HFFc6 (cell line): ENCODE measurements around the gene RAPGEF4. TPM values are rescaled to one million over a fixed set of nuclear protein-coding genes. Genes with fewer than 3 reads are reported as not detected.

ENCODE experiments used
- DNase-seq: peaks from one replicate; pipeline ENCODE4 v3.0.0-alpha.2; 2018
- H3K27ac Mint-ChIP-seq: 2 replicates; pipeline ENCODE4 v1.8.0; 2020; ENCODE audit warnings: mild to moderate bottlenecking, mixed read lengths
- H3K27me3 Mint-ChIP-seq: 2 replicates; pipeline ENCODE4 v1.8.0; 2021; ENCODE audit warnings: mild to moderate bottlenecking, moderate library complexity, mixed read lengths; ENCODE audit not compliant: insufficient read depth
- H3K36me3 Mint-ChIP-seq: 2 replicates; pipeline ENCODE4 v1.8.0; 2021; ENCODE audit warnings: low read depth, mixed read lengths
- H3K4me1 Mint-ChIP-seq: 2 replicates; pipeline ENCODE4 v1.8.0; 2020; ENCODE audit warnings: low read depth, mixed read lengths
- H3K4me3 Mint-ChIP-seq: 2 replicates; pipeline ENCODE4 v1.8.0; 2020; ENCODE audit warnings: mild to moderate bottlenecking, moderate library complexity, mixed read lengths
- H3K9me3 Mint-ChIP-seq: 2 replicates; pipeline ENCODE4 v1.8.0; 2020; ENCODE audit warnings: mild to moderate bottlenecking, mixed read lengths
- total RNA-seq, 6 experiments: library from RNA; stranded (reverse); fragmentation: NEBNext Ultra II Directional; extraction: Animal tissue kit (Norgen Biotek cat#: 25700); gene quantifications; 2 replicates in 1 of 6; 3 replicates in 5 of 6; pipeline ENCODE4 v1.2.3, GENCODE V29; 2021
- TF ChIP-seq, protein P1 (sequence below): fragments of 200-600 bp; sonication (generic); IDR thresholded peaks from 2 replicates; pipeline ENCODE4 v1.5.0; 2021; ENCODE audit warnings: antibody characterized with exemption, mild to moderate bottlenecking

Gene RAPGEF4
- total RNA-seq, 6 experiments from 2014 or later, result 0.14 to 0.37 (median 0.18) TPM

- H3K4me3 Mint-ChIP-seq, result no peak overlapping the region
- no peaks in the 10 kb centered on the region for H3K36me3 Mint-ChIP-seq
- peaks cover 11% of the 10 kb centered on the region for H3K27me3 Mint-ChIP-seq
- TF ChIP-seq, protein P1, sequence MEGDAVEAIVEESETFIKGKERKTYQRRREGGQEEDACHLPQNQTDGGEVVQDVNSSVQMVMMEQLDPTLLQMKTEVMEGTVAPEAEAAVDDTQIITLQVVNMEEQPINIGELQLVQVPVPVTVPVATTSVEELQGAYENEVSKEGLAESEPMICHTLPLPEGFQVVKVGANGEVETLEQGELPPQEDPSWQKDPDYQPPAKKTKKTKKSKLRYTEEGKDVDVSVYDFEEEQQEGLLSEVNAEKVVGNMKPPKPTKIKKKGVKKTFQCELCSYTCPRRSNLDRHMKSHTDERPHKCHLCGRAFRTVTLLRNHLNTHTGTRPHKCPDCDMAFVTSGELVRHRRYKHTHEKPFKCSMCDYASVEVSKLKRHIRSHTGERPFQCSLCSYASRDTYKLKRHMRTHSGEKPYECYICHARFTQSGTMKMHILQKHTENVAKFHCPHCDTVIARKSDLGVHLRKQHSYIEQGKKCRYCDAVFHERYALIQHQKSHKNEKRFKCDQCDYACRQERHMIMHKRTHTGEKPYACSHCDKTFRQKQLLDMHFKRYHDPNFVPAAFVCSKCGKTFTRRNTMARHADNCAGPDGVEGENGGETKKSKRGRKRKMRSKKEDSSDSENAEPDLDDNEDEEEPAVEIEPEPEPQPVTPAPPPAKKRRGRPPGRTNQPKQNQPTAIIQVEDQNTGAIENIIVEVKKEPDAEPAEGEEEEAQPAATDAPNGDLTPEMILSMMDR, result no peak
- H3K27ac Mint-ChIP-seq, result no peak overlapping the region
- peaks cover 14% of the 10 kb centered on the region for H3K4me1 Mint-ChIP-seq
- H3K9me3 Mint-ChIP-seq, result no peaks in the 10 kb centered on the region
- DNase-seq, result no peak
These were observed 184.1 kb downstream of the RAPGEF4 start for GRCh38 chr2:172919732-172920131.

DNA sequence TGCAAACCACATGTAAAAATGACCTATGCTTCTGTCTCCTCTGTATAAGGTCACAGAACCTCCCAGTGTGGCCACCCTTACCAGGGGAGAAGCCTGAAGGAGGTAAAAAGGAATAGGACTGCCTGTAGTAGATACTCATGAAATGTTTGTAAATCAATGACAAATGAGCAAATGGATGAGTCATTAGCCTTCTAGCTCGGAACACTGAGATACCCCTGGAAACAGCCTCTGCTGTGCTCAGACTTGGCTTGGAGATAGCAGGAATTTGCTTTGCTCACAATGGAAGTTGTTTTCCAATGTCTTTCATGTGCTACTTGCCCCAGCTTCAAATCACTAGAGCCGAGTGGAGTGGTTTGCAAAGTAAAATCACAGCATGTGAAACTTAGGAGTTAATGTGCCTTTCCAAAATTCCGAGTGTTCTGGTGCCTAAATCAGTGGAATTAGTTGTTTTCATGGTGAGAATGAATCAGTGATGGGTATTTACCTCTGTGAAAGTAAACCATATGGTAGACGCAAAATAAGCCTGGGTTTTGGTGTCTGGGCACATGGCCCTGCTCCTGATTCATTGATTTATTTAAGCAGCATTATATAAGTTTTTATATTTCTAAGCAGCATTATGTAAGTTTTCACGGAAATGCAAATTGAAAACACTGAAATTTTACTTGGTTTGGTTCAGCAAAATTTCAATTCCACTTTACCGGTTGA, 186.0 kb downstream of the RAPGEF4 start:
- no peaks in the 10 kb centered on the region for H3K36me3 Mint-ChIP-seq
- no peak overlapping the region for H3K4me3 Mint-ChIP-seq
- H3K4me1 Mint-ChIP-seq, result peaks cover 14% of the 10 kb centered on the region
- peaks cover 7% of the 10 kb centered on the region for H3K27me3 Mint-ChIP-seq
- no peak overlapping the region for H3K27ac Mint-ChIP-seq
- no peaks in the 10 kb centered on the region for H3K9me3 Mint-ChIP-seq
- TF ChIP-seq, protein P1, result no peak
- peak; percentile 32 for DNase-seq

- Mint-ChIP-seq H3K27me3 (peaks cover 7% of the 10 kb centered on the region), H3K9me3 (no peaks in the 10 kb centered on the region), H3K36me3 (no peaks in the 10 kb centered on the region), H3K4me1 (peaks cover 15% of the 10 kb centered on the region), H3K4me3 (no peak overlapping the region), H3K27ac (no peak overlapping the region)
- TF ChIP-seq, protein P1, result no peak
- DNase-seq, result no peak
These were observed 186.7 kb downstream of the RAPGEF4 start for GRCh38 chr2:172922306-172922705.

- Mint-ChIP-seq H3K4me1 (peaks cover 20% of the 10 kb centered on the region), H3K27ac (no peak overlapping the region)
- TF ChIP-seq, protein P1, result no peak
These were observed 187.2 kb downstream of the RAPGEF4 start for GRCh38 chr2:172922815-172923214.

GRCh38 chr2:172924097-172924660, 188.5 kb downstream of the RAPGEF4 start:
- DNase-seq, result no peak
- Mint-ChIP-seq H3K27ac (no peak overlapping the region), H3K4me3 (no peak overlapping the region), H3K27me3 (peaks cover 6% of the 10 kb centered on the region), H3K9me3 (no peaks in the 10 kb centered on the region), H3K36me3 (no peaks in the 10 kb centered on the region), H3K4me1 (peaks cover 34% of the 10 kb centered on the region)
- TF ChIP-seq, protein P1, result no peak

More at GRCh38 chr2:172922815-172923214, 187.2 kb downstream of the RAPGEF4 start:
- H3K27me3 Mint-ChIP-seq, result peaks cover 7% of the 10 kb centered on the region
- no peak overlapping the region for H3K4me3 Mint-ChIP-seq
- no peaks in the 10 kb centered on the region for H3K9me3 Mint-ChIP-seq
- DNase-seq, result no peak
- H3K36me3 Mint-ChIP-seq, result no peaks in the 10 kb centered on the region
